Tibial nerve (tissue), 4 donors: Measurements from ENCODE around the gene ZNF124. TPM values are rescaled to one million over a fixed set of nuclear protein-coding genes. Genes with fewer than 3 reads are reported as not detected.
"Not testable (repeated sequence)": the region's sequence is repeated elsewhere in the genome, so short reads cannot be mapped to it uniquely, and the experiment has no call there.

Experiments
- DNase-seq, 2 donors: peaks; one replicate each; pipeline ENCODE4 v3.0.0-alpha.2; 2019; ENCODE audit warnings: low spot score in 2 of 2
- H3K27ac ChIP-seq, 4 donors: fragments of 200-600 bp; sonication (generic) in 3 of 4; one replicate each; pipeline ENCODE4 v1.5.1; 2017 to 2019; ENCODE audit warnings: mild to moderate bottlenecking in 1 of 4
- H3K27me3 ChIP-seq, 2 donors: fragments of 200-600 bp; sonication (generic) in 1 of 2; one replicate each; pipeline versions ENCODE4 v1.5.1 to v1.6.0; 2017 to 2019
- H3K36me3 ChIP-seq, 3 donors: fragments of 200-600 bp; sonication (generic); one replicate each; pipeline ENCODE4 v1.5.1; 2018 to 2019
- H3K4me1 ChIP-seq, 4 donors: fragments of 200-600 bp; sonication (generic) in 3 of 4; one replicate each; pipeline ENCODE4 v1.5.1; 2017 to 2019
- H3K4me3 ChIP-seq, 4 donors: fragments of 200-600 bp; sonication (generic) in 3 of 4; one replicate each; pipeline ENCODE4 v1.5.1; 2017 to 2019; ENCODE audit warnings: mild to moderate bottlenecking in 1 of 4, moderate library complexity in 1 of 4
- H3K9me3 ChIP-seq, 4 donors: fragments of 200-600 bp; sonication (generic) in 3 of 4; one replicate each; pipeline ENCODE4 v1.5.1; 2017 to 2019
- EP300 ChIP-seq, 2 donors: sonication (generic); formaldehyde crosslinking; IDR thresholded peaks; one replicate each; pipeline ENCODE4 v1.6.1; 2017; ENCODE audit warnings: antibody characterized with exemption in 2 of 2, mild to moderate bottlenecking in 1 of 2
- POLR2A ChIP-seq, 2 donors: fragments of 450-650 bp; IDR thresholded peaks; one replicate each; pipeline ENCODE4 v1.6.1; 2017; ENCODE audit warnings: antibody characterized with exemption in 2 of 2, mild to moderate bottlenecking in 2 of 2, moderate library complexity in 2 of 2
- WGBS, 2 donors: methylation state at CpG; one replicate each; pipeline ENCODE4 v1.1.5; 2018; 5-methylcytosine and 5-hydroxymethylcytosine counted together
- total RNA-seq, 4 donors: library from RNA; depleted of rRNA; stranded (reverse); fragments of >200 nt; gene quantifications; one replicate each; pipeline ENCODE4 v1.1.0, GENCODE V29; 2016
- TF ChIP-seq, protein P1 (sequence below), 5 experiments: fragments of 200-600 bp in 3 of 5; fragments of 450-650 bp in 2 of 5; sonication (generic) in 3 of 5; IDR thresholded peaks; one replicate each; pipeline ENCODE4 v1.5.1; 2016 to 2019; ENCODE audit warnings: antibody characterized with exemption in 5 of 5, mild to moderate bottlenecking in 3 of 5, moderate library complexity in 2 of 5

Gene ZNF124
- 10 to 100 TPM; 11.1 to 34.1 (median 15.6) TPM for total RNA-seq

DNA sequence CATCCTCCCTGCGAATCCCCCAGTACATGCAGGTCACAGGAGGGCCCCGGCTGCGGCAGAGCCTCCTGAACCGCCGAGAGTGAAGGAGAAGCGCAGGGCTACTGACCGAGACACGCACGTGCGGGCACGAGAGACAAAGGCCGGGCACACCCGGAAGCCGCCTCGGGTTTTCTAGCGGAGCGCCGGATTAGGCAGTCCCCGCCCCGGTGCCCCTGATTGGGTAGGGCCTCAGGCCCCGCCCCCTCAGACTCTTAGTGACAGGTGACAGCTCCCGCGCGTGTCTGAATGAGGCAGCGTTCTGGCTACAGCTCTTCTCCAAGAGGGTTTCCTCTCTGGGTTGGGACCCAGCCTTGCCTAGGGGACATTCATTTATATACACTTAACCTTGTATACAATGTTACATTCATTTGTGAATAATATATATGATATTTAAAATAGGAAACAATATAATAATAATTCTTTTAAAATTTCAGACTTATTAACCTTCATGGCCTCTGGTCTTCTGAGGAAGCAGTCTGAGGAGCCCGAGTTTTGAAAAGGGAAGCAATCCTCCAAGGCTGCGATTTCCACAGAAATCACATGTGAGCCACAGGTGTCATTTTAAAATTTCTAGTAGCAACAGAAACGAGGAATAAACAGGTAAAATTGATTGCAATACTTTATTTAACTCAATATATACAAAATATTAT lies at the start of gene ZNF124:
Gene ZNF124, minus strand, starts transcription at position 146 of the 689 bp plus-strand sequence. Its CDS starts 143 bp downstream, at position 3.
- H3K9me3 ChIP-seq, H3K4me1 ChIP-seq, H3K27me3 ChIP-seq, H3K27ac ChIP-seq, DNase-seq, H3K4me3 ChIP-seq, H3K36me3 ChIP-seq: not testable (repeated sequence)
- 18 to 32% methylated on average over 4 to 7 of the region's 28 CpGs for WGBS, 2 donors

DNA sequence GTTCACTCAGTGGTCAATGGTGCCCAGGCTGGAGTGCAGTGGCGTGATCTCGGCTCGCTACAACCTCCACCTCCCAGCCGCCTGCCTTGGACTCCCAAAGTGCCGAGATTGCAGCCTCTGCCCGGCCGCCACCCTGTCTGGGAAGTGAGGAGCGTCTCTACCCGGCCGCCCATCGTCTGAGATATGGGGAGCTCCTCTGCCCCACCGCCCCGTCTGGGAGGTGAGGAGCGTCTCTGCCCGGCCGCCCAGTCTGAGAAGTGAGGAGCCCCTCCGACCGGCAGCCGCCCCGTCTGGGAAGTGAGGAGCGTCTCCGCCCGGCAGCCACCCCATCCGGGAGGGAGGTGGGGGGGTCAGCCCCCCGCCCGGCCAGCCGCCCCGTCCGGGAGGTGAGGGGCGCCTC lies 48.5 kb upstream of the ZNF124 start:
- not testable (repeated sequence) for DNase-seq
- 92 to 97% methylated on average over 18 to 27 of the region's 30 CpGs for WGBS, 2 donors

DNA sequence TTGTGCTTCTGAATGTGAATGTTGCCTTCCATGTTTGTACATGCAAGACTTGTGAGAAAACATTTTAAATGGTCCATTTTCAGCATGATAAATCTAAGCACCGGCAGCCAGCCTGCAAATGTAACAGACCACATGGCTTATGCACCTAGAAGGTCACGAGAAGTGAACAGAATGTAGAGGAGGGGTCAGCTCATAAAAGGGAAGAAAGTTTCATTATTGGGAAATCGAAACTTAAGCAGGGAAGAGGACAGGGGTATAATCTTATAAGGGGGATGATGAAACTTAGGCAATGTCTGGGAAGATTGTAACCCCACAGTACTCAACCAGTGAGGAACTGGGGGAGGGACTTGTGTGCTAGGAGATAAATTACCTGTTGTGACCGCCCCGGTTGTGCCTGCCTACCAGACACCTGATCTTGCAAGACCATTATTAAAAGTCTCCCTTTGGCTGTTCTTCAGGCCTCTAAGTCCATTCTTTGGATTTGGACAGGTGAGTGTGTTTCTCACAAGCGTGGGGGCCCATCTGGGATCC lies 46.4 kb upstream of the ZNF124 start:
- 67 to 86% methylated on average over 6 of the region's 6 CpGs for WGBS, 2 donors
- no peaks in the 10 kb centered on the region for H3K4me1 ChIP-seq
- H3K9me3 ChIP-seq: no peaks in the 10 kb centered on the region
- H3K27me3 ChIP-seq: no peaks in the 10 kb centered on the region
- H3K4me3 ChIP-seq: no peak overlapping the region
- H3K27ac ChIP-seq: no peak overlapping the region
- TF ChIP-seq, protein P1, sequence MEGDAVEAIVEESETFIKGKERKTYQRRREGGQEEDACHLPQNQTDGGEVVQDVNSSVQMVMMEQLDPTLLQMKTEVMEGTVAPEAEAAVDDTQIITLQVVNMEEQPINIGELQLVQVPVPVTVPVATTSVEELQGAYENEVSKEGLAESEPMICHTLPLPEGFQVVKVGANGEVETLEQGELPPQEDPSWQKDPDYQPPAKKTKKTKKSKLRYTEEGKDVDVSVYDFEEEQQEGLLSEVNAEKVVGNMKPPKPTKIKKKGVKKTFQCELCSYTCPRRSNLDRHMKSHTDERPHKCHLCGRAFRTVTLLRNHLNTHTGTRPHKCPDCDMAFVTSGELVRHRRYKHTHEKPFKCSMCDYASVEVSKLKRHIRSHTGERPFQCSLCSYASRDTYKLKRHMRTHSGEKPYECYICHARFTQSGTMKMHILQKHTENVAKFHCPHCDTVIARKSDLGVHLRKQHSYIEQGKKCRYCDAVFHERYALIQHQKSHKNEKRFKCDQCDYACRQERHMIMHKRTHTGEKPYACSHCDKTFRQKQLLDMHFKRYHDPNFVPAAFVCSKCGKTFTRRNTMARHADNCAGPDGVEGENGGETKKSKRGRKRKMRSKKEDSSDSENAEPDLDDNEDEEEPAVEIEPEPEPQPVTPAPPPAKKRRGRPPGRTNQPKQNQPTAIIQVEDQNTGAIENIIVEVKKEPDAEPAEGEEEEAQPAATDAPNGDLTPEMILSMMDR (IDR thresholded peaks at IDR 0.05): no peak
- TF ChIP-seq EP300 (IDR thresholded peaks at IDR 0.05) (no peak), POLR2A (IDR thresholded peaks at IDR 0.05) (no peak)
- DNase-seq: no peak
- H3K36me3 ChIP-seq: no peaks in the 10 kb centered on the region

More for the DNA sequence above, 48.5 kb upstream of the ZNF124 start:
- H3K27ac ChIP-seq, H3K27me3 ChIP-seq, H3K4me1 ChIP-seq, H3K4me3 ChIP-seq, H3K36me3 ChIP-seq: not testable (repeated sequence)
- H3K9me3 ChIP-seq: peaks cover 0 to 14% (median 4%) of the 10 kb centered on the region in 4 donors

DNA sequence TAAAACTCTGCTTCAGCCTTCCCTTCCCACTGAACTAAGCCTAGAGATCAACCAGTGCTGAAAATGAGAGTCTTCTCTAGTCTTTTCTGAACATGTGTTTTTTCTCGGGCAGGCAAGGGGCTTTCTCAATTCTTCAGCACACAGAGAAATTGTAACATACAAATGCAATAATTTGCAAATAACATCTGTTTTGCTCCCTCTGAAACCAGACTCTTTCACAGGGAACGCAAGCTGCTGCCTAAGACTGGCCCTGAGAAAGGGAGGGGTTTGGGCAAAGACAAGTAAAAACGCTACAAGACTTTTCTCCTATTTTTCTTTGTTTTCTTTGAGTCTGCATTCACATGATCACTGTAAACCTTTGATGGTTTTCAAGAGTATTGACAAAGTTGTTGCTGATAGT lies 44.4 kb upstream of the ZNF124 start:
- H3K4me3 ChIP-seq: no peak overlapping the region
- peaks cover 0 to 3% (median 1%) of the 10 kb centered on the region in 4 donors for H3K4me1 ChIP-seq
- H3K36me3 ChIP-seq: no peaks in the 10 kb centered on the region
- WGBS, 2 donors: 47 to 50% methylated on average over 3 of the region's 3 CpGs
- H3K9me3 ChIP-seq: no peaks in the 10 kb centered on the region
- H3K27ac ChIP-seq: no peak overlapping the region
- DNase-seq: no peak
- no peaks in the 10 kb centered on the region for H3K27me3 ChIP-seq
- TF ChIP-seq POLR2A (IDR thresholded peaks at IDR 0.05) (no peak), EP300 (IDR thresholded peaks at IDR 0.05) (no peak)
- TF ChIP-seq, protein P1 (IDR thresholded peaks at IDR 0.05): no peak

DNA sequence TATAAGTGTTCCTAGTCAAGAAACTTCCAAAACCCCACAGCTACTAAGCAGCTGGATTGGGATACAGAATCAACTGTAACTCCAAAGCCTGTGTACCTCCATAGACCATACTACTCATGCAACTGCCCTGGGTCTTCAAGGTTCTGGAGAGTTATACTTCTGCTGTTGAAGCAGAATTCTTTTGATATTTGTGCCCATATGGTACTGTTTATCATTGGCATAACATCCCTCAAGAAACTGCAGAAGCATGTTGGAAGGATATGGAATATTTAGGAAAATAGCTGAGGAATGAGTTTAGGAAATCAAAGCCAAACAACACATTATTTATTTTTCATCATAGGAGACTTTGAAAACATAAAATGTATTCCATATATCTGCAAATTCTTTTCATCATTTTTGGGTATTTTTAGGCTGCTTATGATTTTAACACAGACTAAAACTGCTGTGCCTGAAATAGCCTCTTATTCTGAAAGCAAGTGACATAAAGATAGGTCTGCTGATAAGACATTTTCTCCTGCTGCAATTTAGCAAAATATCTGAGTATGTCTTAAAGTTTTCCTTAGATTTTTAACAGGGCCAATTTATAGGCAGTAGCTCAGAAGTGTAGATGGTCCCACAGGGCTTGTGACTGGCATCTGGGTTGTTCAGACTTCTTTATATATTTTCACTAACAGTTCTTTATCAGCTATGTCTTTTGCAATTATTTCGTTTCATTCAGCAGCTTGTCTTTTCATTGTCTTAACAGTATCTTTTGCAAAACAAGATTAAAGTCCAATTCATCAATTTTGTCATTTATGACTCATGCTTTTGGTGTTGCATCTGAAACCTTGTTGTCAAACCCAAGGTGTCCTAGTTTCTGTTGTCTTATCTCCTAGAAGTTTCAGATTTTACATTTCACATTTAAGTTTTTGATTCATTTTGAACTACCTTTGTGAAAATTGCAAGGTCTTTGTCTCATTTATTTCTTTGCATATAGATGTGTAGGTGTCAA lies 41.1 kb upstream of the ZNF124 start:
- TF ChIP-seq, protein P1 (IDR thresholded peaks at IDR 0.05): no peak
- TF ChIP-seq POLR2A (IDR thresholded peaks at IDR 0.05) (no peak), EP300 (IDR thresholded peaks at IDR 0.05) (no peak)
- Histone ChIP-seq H3K4me1 (peaks cover 0 to 30% (median 16%) of the 10 kb centered on the region in 4 donors), H3K36me3 (no peaks in the 10 kb centered on the region), H3K27ac (no peak overlapping the region), H3K27me3 (no peaks in the 10 kb centered on the region), H3K4me3 (no peak overlapping the region), H3K9me3 (no peaks in the 10 kb centered on the region)
- DNase-seq: no peak
- 45 to 70% methylated on average over 1 of the region's 1 CpG for WGBS, 2 donors
